Hindlimb muscle (tissue), 1 donor: ENCODE data around the gene ATP11B. TPM values are rescaled to one million over a fixed set of nuclear protein-coding genes. Genes with fewer than 3 reads are reported as not detected.
"Not testable (repeated sequence)": the region's sequence is repeated elsewhere in the genome, so short reads cannot be mapped to it uniquely, and the experiment has no call there.

Experiments
- DNase-seq: peaks from one replicate; pipeline ENCODE4 v3.0.0-alpha.2; 2013
- polyA plus RNA-seq: library from polyadenylated mRNA; unstranded; fragments of 120-200 nt; gene quantifications from one replicate; pipeline ENCODE4 v1.2.1, GENCODE V29; 2013; ENCODE audit not compliant: insufficient read length

Gene ATP11B
- polyA plus RNA-seq, 1 donor: 39.7 TPM

GRCh38 chr3:182795389-182795782, 2.1 kb downstream of the ATP11B start:
- DNase-seq: no peak

DNA sequence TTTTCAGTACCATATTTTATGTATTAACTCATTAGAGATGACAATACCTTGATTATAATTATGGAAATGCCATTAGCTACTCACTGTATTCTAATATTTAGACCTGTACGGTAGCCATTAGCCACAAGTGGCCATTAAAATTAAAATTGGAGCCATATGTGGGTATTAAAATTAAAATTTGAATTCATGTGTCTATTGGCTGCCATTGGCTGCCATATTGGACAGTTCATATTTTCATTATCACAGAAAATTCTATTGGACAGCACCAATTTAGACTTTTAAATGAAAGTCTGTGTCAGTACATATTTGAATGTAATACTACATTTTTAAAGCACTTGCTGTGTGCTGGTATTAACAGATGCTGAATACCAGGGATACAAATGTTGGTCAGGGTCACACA, 3.0 kb downstream of the ATP11B start:
- no peak for DNase-seq

GRCh38 chr3:182797876-182798275, 4.6 kb downstream of the ATP11B start:
- DNase-seq: no peak

GRCh38 chr3:182799143-182799542, 5.8 kb downstream of the ATP11B start:
- DNase-seq: not testable (repeated sequence)

- no peak for DNase-seq
Measured at GRCh38 chr3:182800508-182800907, 7.2 kb downstream of the ATP11B start.

- DNase-seq: no peak
Measured at GRCh38 chr3:182802413-182803390, 9.4 kb downstream of the ATP11B start.

GRCh38 chr3:182803596-182803995, 10.3 kb downstream of the ATP11B start:
- DNase-seq: no peak

- DNase-seq: no peak
Measured at GRCh38 chr3:182807061-182807460, 13.8 kb downstream of the ATP11B start.

DNA sequence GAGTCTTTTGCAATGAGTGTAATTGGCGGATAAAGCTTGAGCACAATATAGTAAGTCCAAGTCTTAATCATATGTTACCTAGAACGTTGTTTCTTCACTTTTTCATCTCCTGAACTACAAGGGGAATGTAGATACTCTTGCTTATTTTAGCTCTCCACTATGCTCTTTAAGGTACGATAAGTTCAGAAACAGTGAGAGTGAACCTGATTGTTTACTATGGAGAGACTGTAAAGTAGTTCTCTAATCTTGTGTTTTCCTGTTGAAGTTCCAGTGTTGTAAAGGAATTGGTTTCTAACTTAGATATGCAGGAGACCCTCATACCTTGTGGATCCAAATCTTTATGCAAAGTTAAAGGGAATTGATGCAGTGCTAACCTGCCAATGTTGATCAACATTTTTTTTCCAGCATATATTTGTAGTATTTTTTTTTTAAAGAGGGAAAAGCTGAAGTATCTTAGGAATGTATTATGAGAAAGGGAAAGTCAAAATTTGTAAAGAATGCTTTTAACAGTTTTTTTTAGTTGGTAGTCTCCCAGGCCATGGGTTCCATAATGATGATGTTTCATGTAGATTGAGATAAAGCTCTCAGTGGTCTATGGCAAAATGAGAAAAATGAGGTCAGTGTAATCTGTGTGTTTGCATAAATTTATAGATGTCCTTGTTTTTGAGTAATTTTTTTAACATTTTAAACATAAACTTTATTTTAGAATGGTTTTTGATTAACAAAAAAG, 14.9 kb downstream of the ATP11B start:
- no peak for DNase-seq

DNA sequence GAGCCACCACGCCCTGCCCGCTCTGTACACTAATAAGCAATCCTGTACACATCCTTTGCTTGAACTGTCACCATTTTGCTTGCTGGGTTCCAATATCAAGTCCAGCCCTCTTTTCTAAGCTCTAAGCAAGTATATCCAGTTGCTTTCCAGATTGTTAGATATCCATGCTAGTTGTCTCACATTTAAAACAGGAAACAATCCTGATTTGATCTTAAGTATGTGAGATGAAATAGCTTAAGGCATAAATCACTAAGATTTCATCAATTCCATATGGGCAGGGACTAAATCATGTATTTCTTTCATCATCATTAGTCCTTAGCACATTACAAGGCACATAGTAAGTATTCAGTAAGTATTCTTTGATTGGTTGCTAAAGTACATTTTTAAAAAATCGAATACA, 16.2 kb downstream of the ATP11B start:
- DNase-seq: no peak

DNA sequence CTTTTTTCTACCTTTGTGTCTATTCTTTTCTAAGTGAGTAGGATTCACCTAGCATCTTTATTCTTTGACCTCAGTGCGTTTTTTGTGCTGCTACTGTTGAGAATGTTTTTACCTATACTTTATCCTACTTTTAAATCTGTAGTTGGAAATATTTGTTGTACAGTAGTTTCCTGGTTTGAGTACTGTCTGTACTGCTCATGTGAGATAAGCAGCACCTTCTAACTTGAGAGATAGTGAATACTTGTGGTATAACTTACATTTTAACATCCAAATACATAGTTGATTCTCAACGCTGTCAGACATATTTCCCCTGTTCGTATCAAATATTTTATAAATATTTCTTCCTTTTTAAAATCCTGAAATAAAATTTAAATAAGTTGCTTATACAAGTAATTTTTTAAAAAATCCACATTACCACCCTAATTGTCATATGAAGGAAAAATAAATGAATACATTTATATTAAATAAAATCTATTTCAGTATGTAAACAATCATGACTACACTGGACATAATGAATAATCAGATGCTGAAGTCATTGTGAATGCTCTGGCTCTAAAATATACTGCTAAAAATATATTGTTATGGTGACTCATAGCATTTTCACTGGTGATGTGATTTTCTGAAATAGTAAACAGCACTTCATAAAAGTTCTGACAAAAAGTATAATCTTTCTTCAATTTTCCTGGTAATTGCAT, 17.4 kb downstream of the ATP11B start:
- DNase-seq: no peak

- DNase-seq: no peak
Measured at GRCh38 chr3:182811269-182811596, 17.9 kb downstream of the ATP11B start.

- no peak for DNase-seq
Measured at GRCh38 chr3:182812123-182812522, 18.8 kb downstream of the ATP11B start.

GRCh38 chr3:182814419-182815062, 21.2 kb downstream of the ATP11B start:
- no peak for DNase-seq

DNA sequence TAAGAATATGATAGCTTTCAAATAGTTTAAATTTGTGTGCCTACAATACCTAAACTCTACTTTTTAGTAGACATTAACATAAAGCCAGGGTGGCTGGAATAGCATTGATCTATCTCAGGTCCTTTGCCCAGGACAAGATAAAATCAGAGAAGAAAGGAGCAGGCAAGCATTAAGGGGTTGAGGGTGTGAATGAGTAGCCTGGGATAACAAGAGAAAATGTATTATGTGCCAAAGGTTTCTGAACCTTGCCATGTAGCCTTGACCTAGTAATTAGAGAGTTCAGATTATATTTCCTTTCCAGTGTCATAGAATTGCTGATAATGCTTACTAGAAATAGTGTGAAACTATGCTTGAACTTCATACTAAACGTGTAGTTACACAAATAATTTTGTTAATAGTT, 22.9 kb downstream of the ATP11B start:
- no peak for DNase-seq

DNA sequence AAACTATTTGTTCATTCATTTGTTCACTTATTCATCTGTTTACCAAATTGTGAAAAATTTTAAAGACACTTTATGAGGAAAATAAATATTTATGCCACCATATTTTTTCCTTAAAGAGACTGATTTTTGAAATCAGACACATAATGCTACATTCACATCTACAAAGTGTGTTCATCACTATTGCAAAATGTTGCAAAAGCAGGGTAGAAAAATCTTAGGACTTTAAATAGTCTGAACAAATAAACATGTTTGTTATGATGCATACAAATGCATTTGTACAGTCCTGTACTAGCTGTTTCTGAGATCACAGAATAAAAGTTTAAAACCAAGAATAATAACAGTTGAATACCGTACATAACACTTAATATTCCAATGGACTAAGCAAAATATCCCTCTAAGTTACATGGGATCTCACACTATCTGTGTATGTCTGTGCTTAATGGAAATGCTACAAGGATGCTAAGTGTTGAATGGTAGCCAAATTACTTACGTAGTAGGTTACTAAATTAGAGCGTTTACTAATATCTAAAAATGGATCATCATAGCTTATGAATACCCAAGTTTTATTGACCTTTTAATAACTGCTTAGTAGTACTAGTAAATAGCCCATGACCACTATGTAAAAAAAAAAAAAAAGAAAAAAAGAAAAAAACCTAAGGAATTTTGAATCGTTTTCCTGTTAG, 25.1 kb downstream of the ATP11B start:
- DNase-seq: no peak

DNA sequence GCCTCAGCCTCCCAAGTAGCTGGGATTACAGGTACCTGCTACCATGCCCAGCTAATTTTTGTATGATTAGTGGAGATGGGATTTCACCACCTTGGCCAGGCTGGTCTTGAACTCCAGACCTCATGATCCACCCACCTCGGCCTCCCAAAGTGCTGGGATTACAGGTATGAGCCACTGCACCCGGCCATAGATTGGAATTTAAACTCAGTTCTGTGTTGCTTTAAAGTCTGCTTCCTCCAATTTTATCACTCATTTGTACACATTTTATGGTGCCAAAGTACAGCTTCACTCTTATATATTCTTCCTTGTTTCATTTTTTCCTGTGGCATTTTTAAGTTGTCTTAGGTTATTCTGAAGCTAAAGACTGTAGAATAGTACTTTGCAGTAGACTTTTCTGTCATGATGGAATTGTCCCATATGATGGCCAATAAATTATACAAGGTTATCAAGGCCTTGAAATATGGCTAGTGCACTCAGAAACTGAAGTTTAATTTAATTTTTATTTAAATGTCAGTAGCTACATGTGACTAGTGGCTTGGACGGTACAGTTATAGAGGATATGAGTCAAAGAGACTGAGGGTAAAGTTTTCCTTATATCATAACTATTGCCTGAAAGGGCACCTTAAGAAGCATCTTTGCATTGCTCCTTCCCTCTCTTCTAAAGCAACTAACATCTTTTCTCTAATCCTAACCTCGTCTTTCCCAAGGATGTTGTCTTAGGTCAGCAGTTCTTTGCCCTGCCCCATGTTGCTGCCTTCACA, 28.1 kb downstream of the ATP11B start:
- no peak for DNase-seq

GRCh38 chr3:182822260-182822659, 29.0 kb downstream of the ATP11B start:
- DNase-seq: not testable (repeated sequence)

- DNase-seq: no peak
Measured at GRCh38 chr3:182824957-182825356, 31.7 kb downstream of the ATP11B start.

DNA sequence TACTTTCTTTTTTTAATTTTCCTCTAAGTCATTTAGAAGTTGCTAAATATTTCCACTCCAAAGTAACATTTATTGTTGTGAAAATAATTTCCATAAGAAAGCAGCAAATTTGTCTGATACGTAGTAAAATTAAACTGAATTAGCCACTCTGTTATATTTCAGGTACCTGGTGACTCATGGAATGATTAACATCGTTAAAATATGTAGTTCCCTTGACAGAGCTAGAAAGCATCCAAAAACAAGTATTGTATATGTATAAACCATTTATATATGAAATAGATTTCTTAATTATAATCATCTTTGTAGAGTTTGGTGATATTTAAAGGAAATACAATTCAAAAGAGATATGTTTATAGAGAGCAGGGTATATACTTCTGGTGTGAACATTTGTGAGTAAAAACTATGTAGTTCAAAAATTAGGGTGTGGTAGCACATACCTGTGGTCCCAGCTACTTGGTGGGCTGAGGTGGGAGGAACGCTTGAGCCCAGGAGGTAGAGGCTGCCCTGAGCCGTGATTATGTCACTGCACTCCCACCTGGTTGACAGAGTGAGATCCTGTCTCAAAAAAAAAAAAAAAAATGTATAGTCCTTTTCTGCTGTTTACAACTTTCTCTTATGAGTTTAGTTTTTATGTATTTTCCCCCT, 36.6 kb downstream of the ATP11B start:
- no peak for DNase-seq
